NB4 (cell line): ENCODE results near the gene ALDH3B2.

Source experiments
- DNase-seq: peaks from one replicate; pipeline ENCODE4 v3.0.0; 2010; ENCODE audit warnings: low read depth
- H3K4me3 ChIP-seq: one replicate; pipeline ENCODE4 v1.5.1; 2011; ENCODE audit warnings: mild to moderate bottlenecking, low read depth, low read length, moderate library complexity
- MYC ChIP-seq: IDR thresholded peaks from 2 replicates; pipeline ENCODE4 v1.6.1; 2011; ENCODE audit warnings: low read depth, low read length
- POLR2A ChIP-seq: IDR thresholded peaks from 2 replicates; pipeline ENCODE4 v1.6.1; 2011; ENCODE audit warnings: mild to moderate bottlenecking; ENCODE audit not compliant: insufficient read length; ENCODE audit errors: extremely low read depth
- TF ChIP-seq, protein P1 (sequence below): IDR thresholded peaks from one replicate; pipeline ENCODE4 v1.5.1; 2012; ENCODE audit warnings: low read depth, low read length
- TF ChIP-seq, protein P2 (sequence below): IDR thresholded peaks from 2 replicates; pipeline ENCODE4 v1.6.1; 2011; ENCODE audit warnings: low read depth, low read length

ALDH3B2 gene

DNA sequence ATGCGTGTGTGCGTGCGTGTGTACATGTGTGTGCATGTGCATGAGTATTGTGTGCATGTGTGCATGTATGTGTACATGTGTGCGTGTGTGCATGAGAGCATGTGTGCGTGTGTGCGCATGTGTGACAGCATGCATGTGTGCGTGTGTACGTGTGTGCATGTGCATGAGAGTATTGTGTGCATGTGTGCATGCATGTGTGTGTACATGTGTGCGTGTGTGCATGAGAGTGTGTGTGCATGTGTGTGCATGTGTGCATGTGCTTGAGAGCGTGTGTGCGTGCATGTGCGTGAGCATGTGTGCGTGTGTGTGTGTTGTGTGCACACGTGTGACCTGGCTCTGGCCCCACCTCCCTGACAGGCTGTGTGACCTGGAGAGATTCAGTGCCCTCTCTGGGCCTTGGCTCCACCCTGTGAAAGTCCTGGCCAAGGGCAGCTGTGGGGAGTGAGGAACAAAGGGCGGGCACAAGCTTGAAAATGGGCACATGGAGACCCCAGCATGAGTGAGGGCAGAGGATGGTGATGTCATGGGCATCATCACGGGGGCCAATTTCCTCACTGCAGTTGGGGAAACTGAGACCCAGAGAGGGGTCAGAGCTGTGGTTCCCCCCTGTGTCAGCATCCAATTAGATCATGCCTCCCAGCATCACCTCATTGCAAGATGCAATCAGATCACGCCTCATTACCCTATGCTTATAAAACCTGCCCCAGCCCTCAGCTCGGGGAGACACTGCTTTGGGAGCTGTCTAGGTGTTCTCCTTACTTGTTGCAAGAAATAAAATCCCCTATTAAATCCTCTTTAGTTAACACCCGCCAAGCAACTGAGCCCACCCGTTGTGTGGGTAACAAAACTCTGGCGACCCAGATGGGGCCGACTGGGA lies 24.6 kb downstream of the ALDH3B2 start:
- DNase-seq: no peak
- peak overlapping the region; percentile 60 for H3K4me3 ChIP-seq
- TF ChIP-seq, protein P1, sequence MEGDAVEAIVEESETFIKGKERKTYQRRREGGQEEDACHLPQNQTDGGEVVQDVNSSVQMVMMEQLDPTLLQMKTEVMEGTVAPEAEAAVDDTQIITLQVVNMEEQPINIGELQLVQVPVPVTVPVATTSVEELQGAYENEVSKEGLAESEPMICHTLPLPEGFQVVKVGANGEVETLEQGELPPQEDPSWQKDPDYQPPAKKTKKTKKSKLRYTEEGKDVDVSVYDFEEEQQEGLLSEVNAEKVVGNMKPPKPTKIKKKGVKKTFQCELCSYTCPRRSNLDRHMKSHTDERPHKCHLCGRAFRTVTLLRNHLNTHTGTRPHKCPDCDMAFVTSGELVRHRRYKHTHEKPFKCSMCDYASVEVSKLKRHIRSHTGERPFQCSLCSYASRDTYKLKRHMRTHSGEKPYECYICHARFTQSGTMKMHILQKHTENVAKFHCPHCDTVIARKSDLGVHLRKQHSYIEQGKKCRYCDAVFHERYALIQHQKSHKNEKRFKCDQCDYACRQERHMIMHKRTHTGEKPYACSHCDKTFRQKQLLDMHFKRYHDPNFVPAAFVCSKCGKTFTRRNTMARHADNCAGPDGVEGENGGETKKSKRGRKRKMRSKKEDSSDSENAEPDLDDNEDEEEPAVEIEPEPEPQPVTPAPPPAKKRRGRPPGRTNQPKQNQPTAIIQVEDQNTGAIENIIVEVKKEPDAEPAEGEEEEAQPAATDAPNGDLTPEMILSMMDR: no peak
- TF ChIP-seq, protein P2, sequence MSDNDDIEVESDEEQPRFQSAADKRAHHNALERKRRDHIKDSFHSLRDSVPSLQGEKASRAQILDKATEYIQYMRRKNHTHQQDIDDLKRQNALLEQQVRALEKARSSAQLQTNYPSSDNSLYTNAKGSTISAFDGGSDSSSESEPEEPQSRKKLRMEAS: no peak; the same call in 1 of the 2 replicates
- no peak for TF ChIP-seq POLR2A
- TF ChIP-seq MYC: no peak

DNA sequence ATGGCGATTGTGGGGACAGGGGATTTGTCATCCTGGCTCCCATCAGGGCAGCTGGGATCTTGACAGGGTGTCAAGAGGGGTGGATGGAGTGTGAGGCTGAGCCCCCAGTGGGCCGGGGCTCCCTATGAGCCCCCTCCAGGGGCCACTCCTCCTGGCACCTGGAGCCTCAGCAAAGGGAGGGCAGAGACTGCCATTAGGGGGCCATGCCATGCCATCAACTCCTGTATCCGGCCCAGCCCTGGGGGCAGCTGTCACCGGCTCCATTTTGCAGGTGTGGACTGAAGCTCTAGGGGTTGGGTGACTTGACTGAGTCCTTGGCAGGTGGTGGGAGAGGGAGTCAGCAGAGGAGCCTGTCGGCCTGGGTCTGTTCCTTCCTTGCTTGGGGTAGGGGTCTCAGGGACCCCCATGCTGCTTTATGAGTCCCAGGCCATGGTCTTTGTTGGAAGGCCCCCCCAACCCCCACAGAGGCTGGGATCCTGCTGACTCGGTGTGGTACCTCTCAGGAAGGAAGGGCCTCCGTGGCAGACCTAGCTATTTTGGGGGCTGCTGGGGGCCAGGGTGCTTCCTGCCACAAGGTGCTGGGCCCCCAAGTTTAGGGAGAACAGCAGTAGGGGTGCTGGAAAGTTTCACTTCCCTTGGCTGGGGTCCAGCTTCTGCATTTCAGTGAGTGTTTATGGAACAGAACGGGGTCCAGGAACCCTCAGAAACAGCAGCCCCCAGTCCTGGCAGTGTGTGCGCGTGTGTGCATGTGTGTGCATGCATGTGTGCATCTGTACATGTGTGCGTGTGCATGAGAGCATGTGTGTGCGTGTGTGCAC lies 25.4 kb downstream of the ALDH3B2 start:
- DNase-seq: peak; percentile 69
- TF ChIP-seq MYC: no peak
- TF ChIP-seq, protein P2: peak; percentile 18; the same call in 1 of the 2 replicates
- no peak overlapping the region for H3K4me3 ChIP-seq

DNA sequence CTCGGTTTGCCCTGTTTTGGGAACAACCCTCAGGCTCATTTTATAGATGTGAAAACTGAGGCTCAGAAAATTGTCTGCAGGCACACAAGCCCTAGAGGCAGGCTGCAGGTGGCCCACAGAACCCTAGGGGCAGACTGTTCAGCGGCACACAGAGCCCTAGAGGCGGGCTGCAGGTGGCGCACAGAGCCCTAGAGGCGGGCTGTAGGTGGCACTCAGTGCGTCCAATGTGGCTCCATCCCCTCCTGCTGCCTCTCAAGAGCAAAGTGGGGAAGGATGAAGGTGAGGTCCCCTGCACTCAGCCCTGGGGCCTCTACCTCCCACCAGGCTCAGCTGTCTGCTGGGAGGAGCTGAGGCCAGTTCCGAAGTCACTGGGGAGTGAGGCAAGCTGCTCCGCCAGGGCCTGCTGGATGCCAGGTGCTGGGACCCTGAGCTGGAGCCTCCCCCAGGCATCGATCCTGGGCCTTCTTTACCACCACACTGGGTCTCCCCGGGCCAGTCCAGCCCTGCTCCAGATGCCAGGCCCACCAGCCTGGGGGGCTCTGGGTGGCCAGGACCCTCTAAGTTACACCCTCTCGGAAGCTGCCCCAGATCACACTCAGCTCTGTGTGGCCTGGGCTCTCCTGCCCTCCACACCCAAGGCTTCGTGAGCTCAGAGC lies 26.2 kb downstream of the ALDH3B2 start:
- DNase-seq: peak; percentile 71
- H3K4me3 ChIP-seq: no peak overlapping the region
- TF ChIP-seq, protein P2: no peak
- TF ChIP-seq, protein P1: peak; percentile 28
- TF ChIP-seq MYC: no peak
- TF ChIP-seq POLR2A: no peak

DNA sequence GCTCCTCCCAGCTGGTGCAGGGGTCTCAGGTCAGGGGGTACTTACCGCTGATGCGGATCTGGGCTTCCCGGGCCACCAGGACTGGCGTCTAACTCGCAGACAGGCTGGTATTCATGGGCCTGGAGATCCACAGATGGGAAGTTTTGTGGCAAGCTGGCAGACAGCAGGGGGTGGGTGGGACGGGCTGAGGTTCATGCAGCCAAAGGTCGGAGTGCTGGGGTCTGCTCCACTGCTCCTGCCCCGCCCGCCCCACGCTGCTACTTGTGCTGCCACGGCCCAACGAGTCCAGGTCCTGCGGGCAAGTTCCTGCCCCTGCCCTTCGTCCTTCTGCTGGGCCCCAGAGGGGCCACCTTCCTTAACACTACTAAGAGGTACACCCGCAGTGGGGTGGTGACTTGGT lies 27.0 kb downstream of the ALDH3B2 start:
- H3K4me3 ChIP-seq: no peak overlapping the region
- no peak for DNase-seq
- TF ChIP-seq, protein P1: no peak
- TF ChIP-seq MYC (no peak), POLR2A (no peak)
- TF ChIP-seq, protein P2: no peak

DNA sequence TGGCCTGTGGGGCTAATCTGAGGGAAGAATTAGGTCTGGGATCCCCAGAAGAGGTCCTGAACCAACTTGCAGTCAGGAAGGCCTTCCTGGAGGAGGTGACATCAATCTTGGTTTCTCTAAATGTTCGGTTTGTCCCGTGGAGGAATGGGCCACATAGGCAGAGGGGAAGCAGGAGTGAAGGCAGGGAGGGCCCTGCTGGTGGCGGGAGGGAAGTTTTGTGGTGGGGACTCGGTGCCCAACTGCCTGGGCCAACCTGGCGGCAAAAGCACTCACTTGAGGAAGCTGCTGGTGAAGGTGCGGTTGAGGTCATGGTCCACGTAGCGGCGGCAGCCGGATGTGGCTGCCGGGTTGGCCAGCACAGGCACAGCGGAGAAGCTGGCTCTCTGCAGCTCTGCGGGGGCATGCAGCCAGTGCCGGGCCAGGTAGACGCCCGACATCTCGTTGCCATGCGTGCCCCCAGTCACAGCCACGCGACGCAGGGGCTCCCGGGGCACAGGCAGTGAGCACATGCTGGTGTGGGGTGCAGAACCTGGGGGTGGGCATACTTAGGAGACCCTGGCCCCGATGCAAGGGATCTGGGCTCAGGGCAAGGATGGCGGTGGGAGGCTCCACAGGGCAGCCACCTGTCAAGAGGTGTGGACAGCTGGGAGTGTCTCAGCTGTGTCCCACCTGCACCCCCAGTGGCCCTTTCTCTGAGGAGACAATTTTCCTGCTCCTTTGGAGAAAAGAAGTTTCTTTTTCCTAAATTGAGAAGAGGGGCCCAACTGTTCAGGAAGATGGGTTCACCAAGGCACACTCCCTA lies 27.7 kb downstream of the ALDH3B2 start:
- TF ChIP-seq, protein P2: 0 out of 2 replicates have a peak, but pooled peaks have one; percentile 7
- no peak for TF ChIP-seq MYC
- no peak for TF ChIP-seq POLR2A
- TF ChIP-seq, protein P1: peak; percentile 26
- H3K4me3 ChIP-seq: no peak overlapping the region
- DNase-seq: peak; percentile 91
